Neural progenitor cell (in vitro differentiated cells): ENCODE results near the gene BEAN1. TPM values are rescaled to one million over a fixed set of nuclear protein-coding genes. Genes with fewer than 3 reads are reported as not detected.

Source experiments
- DNase-seq: peaks from one replicate; pipeline ENCODE4 v3.0.0-alpha.2; 2016; ENCODE audit warnings: low spot score
- H2AFZ ChIP-seq: fragments of 200-600 bp; sonication (generic); replicated peaks from 2 replicates; pipeline ENCODE4 v1.6.1; 2016; ENCODE audit warnings: antibody characterized with exemption
- H3F3A ChIP-seq: fragments of 200-600 bp; sonication (generic); 2 replicates; pipeline ENCODE4 v1.6.1; 2016; ENCODE audit warnings: antibody characterized with exemption, low read depth
- H3K27ac ChIP-seq: fragments of 200-600 bp; sonication (generic); 2 replicates; pipeline ENCODE4 v1.5.1; 2016; ENCODE audit warnings: mild to moderate bottlenecking
- H3K27me3 ChIP-seq: fragments of 200-600 bp; sonication (generic); 2 replicates; pipeline ENCODE4 v1.6.1; 2016; ENCODE audit warnings: mild to moderate bottlenecking, moderate library complexity
- H3K36me3 ChIP-seq: fragments of 200-600 bp; sonication (generic); 2 replicates; pipeline ENCODE4 v1.5.1; 2016
- H3K4me1 ChIP-seq: fragments of 200-600 bp; sonication (generic); 2 replicates; pipeline ENCODE4 v1.6.1; 2016; ENCODE audit warnings: mixed run types
- H3K4me2 ChIP-seq: fragments of 200-600 bp; sonication (generic); 2 replicates; pipeline ENCODE4 v1.6.1; 2016
- H3K4me3 ChIP-seq: fragments of 200-600 bp; sonication (generic); 2 replicates; pipeline ENCODE4 v1.5.1; 2016
- H3K79me2 ChIP-seq: fragments of 200-600 bp; sonication (generic); 2 replicates; pipeline ENCODE4 v1.6.1; 2016; ENCODE audit warnings: low read depth
- H3K9ac ChIP-seq: fragments of 200-600 bp; sonication (generic); 2 replicates; pipeline ENCODE4 v1.6.1; 2016
- H3K9me3 ChIP-seq: fragments of 200-600 bp; sonication (generic); 2 replicates; pipeline ENCODE4 v1.5.1; 2016; ENCODE audit warnings: low read depth
- H4K20me1 ChIP-seq: fragments of 200-600 bp; sonication (generic); 2 replicates; pipeline ENCODE4 v1.6.1; 2016; ENCODE audit warnings: low read depth
- H3K27ac Mint-ChIP-seq: 3 replicates; pipeline ENCODE4 v1.8.0; 2021; ENCODE audit warnings: mixed read lengths
- H3K27me3 Mint-ChIP-seq: 2 replicates; pipeline ENCODE4 v1.8.0; 2022; ENCODE audit warnings: low read depth, mild to moderate bottlenecking, inconsistent platforms, moderate library complexity, mixed read lengths; ENCODE audit not compliant: insufficient read depth
- H3K36me3 Mint-ChIP-seq: 3 replicates; pipeline ENCODE4 v1.8.0; 2021; ENCODE audit warnings: mixed read lengths
- H3K4me1 Mint-ChIP-seq: 3 replicates; pipeline ENCODE4 v1.8.0; 2021; ENCODE audit warnings: mixed read lengths
- H3K4me3 Mint-ChIP-seq: 3 replicates; pipeline ENCODE4 v1.8.0; 2021; ENCODE audit warnings: mild to moderate bottlenecking, moderate library complexity, mixed read lengths
- H3K9me3 Mint-ChIP-seq: 3 replicates; pipeline ENCODE4 v1.8.0; 2020; ENCODE audit warnings: mixed read lengths
- CTCF ChIP-seq: fragments of 200-600 bp; sonication (generic); IDR thresholded peaks from 2 replicates; pipeline ENCODE4 v1.5.1; 2017; ENCODE audit warnings: antibody characterized with exemption, mild to moderate bottlenecking
- EZH2 ChIP-seq: fragments of 200-600 bp; sonication (generic); IDR thresholded peaks from 2 replicates; pipeline ENCODE4 v1.6.1; 2017; ENCODE audit warnings: antibody characterized with exemption, mild to moderate bottlenecking, moderate library complexity
- EZH2phosphoT487 ChIP-seq: fragments of 200-600 bp; sonication (generic); IDR thresholded peaks from 2 replicates; pipeline ENCODE4 v1.6.1; 2017; ENCODE audit warnings: antibody characterized with exemption
- total RNA-seq: library from RNA; depleted of rRNA; stranded (reverse); fragments of >200 nt; gene quantifications from 2 replicates; pipeline ENCODE4 v1.2.3, GENCODE V29; 2015; ENCODE audit warnings: low replicate concordance

BEAN1 gene
- total RNA-seq, 1 donor from 2014 or later: 0.32 TPM

GRCh38 chr16:66428682-66429251 lies 1.7 kb downstream of the BEAN1 start:
- H3K4me2 ChIP-seq: peak overlapping the region; percentile 85
- TF ChIP-seq CTCF: no peak
- no peak for TF ChIP-seq EZH2
- TF ChIP-seq EZH2phosphoT487: no peak
- no peak overlapping the region for H3K9ac ChIP-seq
- peaks cover 32% of the 10 kb centered on the region for H3F3A ChIP-seq
- no peak overlapping the region for H3K27ac ChIP-seq
- H3K27me3 Mint-ChIP-seq: peaks cover 30% of the 10 kb centered on the region
- no peaks in the 10 kb centered on the region for H3K36me3 Mint-ChIP-seq
- peak overlapping the region; percentile 77 for H3K4me3 Mint-ChIP-seq
- no peak overlapping the region for H3K27ac Mint-ChIP-seq
- H3K4me3 ChIP-seq: no peak overlapping the region
- DNase-seq: no peak
- peaks cover 14% of the 10 kb centered on the region for H4K20me1 ChIP-seq
- H2AFZ ChIP-seq: no peak overlapping the region
- H3K4me1 Mint-ChIP-seq: peaks cover 30% of the 10 kb centered on the region
- peaks cover 87% of the 10 kb centered on the region for H3K27me3 ChIP-seq
- H3K4me1 ChIP-seq: peaks cover 25% of the 10 kb centered on the region
- no peaks in the 10 kb centered on the region for H3K79me2 ChIP-seq
- no peaks in the 10 kb centered on the region for H3K9me3 Mint-ChIP-seq
- no peaks in the 10 kb centered on the region for H3K9me3 ChIP-seq
- H3K36me3 ChIP-seq: no peaks in the 10 kb centered on the region

- peak overlapping the region; percentile 77 for H3K4me3 Mint-ChIP-seq
- no peaks in the 10 kb centered on the region for H3K9me3 ChIP-seq
- peaks cover 29% of the 10 kb centered on the region for H3K27me3 Mint-ChIP-seq
- no peaks in the 10 kb centered on the region for H3K36me3 Mint-ChIP-seq
- no peak overlapping the region for H2AFZ ChIP-seq
- no peak overlapping the region for H3K27ac ChIP-seq
- DNase-seq: peak; percentile 75
- H3K4me2 ChIP-seq: peak overlapping the region; percentile 23
- no peak overlapping the region for H3K9ac ChIP-seq
- no peak overlapping the region for H3K4me3 ChIP-seq
- H3K4me1 Mint-ChIP-seq: peaks cover 35% of the 10 kb centered on the region
- no peak for TF ChIP-seq EZH2
- TF ChIP-seq CTCF: peak; percentile 49
- H3K36me3 ChIP-seq: no peaks in the 10 kb centered on the region
- H3K79me2 ChIP-seq: no peaks in the 10 kb centered on the region
- peaks cover 14% of the 10 kb centered on the region for H4K20me1 ChIP-seq
- peaks cover 80% of the 10 kb centered on the region for H3K27me3 ChIP-seq
- H3F3A ChIP-seq: peaks cover 32% of the 10 kb centered on the region
- H3K4me1 ChIP-seq: peaks cover 25% of the 10 kb centered on the region
- H3K9me3 Mint-ChIP-seq: no peaks in the 10 kb centered on the region
- H3K27ac Mint-ChIP-seq: no peak overlapping the region
These were observed 2.3 kb downstream of the BEAN1 start for GRCh38 chr16:66429290-66429962.

GRCh38 chr16:66430214-66430613 lies 3.1 kb downstream of the BEAN1 start:
- TF ChIP-seq CTCF (no peak), EZH2phosphoT487 (no peak), EZH2 (no peak)
- Mint-ChIP-seq H3K36me3 (no peaks in the 10 kb centered on the region), H3K9me3 (no peaks in the 10 kb centered on the region), H3K27me3 (peaks cover 29% of the 10 kb centered on the region), H3K4me3 (no peak overlapping the region), H3K27ac (no peak overlapping the region), H3K4me1 (peaks cover 39% of the 10 kb centered on the region)
- Histone ChIP-seq H3K36me3 (no peaks in the 10 kb centered on the region), H3K9ac (no peak overlapping the region), H4K20me1 (peaks cover 14% of the 10 kb centered on the region), H3K9me3 (no peaks in the 10 kb centered on the region), H3K27me3 (peaks cover 73% of the 10 kb centered on the region), H3F3A (peaks cover 32% of the 10 kb centered on the region), H3K4me2 (no peak overlapping the region), H2AFZ (no peak overlapping the region), H3K27ac (no peak overlapping the region), H3K4me1 (peaks cover 25% of the 10 kb centered on the region), H3K79me2 (no peaks in the 10 kb centered on the region), H3K4me3 (no peak overlapping the region)
- DNase-seq: no peak
